Liver (tissue), 9 donors: ENCODE measurements around the gene DDX55. TPM values are rescaled to one million over a fixed set of nuclear protein-coding genes. Genes with fewer than 3 reads are reported as not detected.
"Not testable (repeated sequence)": the region's sequence is repeated elsewhere in the genome, so short reads cannot be mapped to it uniquely, and the experiment has no call there.

Source experiments
- DNase-seq: peaks from one replicate; pipeline ENCODE4 v3.0.0-alpha.2; 2017; ENCODE audit warnings: low spot score
- H3K27ac ChIP-seq, 2 donors: one replicate each; pipeline ENCODE4 v1.7.0; 2013; ENCODE audit warnings: inconsistent platforms in 2 of 2, low read length in 2 of 2, control low read depth in 1 of 2, low read depth in 1 of 2, mild to moderate bottlenecking in 1 of 2
- H3K27me3 ChIP-seq, 4 donors: one replicate each; pipeline versions ENCODE4 v1.6.1 to v1.7.0; 2013; ENCODE audit warnings: low read length in 3 of 4, inconsistent platforms in 1 of 4, mild to moderate bottlenecking in 1 of 4, moderate library complexity in 1 of 4; ENCODE audit not compliant: control insufficient read depth in 4 of 4, insufficient read depth in 4 of 4
- H3K36me3 ChIP-seq, 4 donors: one replicate each; pipeline versions ENCODE4 v1.6.1 to v1.7.0; 2013; ENCODE audit warnings: low read length in 3 of 4, mild to moderate bottlenecking in 3 of 4, low read depth in 1 of 4, moderate library complexity in 1 of 4; ENCODE audit not compliant: control insufficient read depth in 4 of 4, insufficient read depth in 3 of 4
- H3K4me1 ChIP-seq, 4 donors: one replicate each; pipeline versions ENCODE4 v1.6.1 to v1.7.0; 2013; ENCODE audit warnings: low read length in 3 of 4, mild to moderate bottlenecking in 3 of 4, moderate library complexity in 1 of 4; ENCODE audit not compliant: control insufficient read depth in 4 of 4, insufficient read depth in 4 of 4
- H3K4me3 ChIP-seq, 3 donors: one replicate each; pipeline versions ENCODE4 v1.6.1 to v1.7.0; 2013; ENCODE audit warnings: low read length in 3 of 3, control low read depth in 1 of 3, low read depth in 1 of 3, mild to moderate bottlenecking in 1 of 3
- H3K9ac ChIP-seq, 2 donors: one replicate each; pipeline ENCODE4 v1.7.0; 2013; ENCODE audit warnings: low read length in 2 of 2, mild to moderate bottlenecking in 2 of 2, moderate library complexity in 2 of 2, control low read depth in 1 of 2, low read depth in 1 of 2
- H3K9me3 ChIP-seq, 4 donors: one replicate each; pipeline versions ENCODE4 v1.6.1 to v1.7.0; 2013; ENCODE audit warnings: low read length in 3 of 4; ENCODE audit not compliant: control insufficient read depth in 4 of 4
- ATF3 ChIP-seq: IDR thresholded peaks from 2 replicates; pipeline ENCODE4 v1.6.1; 2016; ENCODE audit warnings: antibody characterized with exemption
- CTCF ChIP-seq: fragments of 150-350 bp; IDR thresholded peaks from 2 replicates; pipeline ENCODE4 v1.5.1; 2017; ENCODE audit warnings: improper control_type of control experiment, low read depth, low read length; ENCODE audit not compliant: missing input control
- EGR1 ChIP-seq, 2 donors: IDR thresholded peaks; 2 replicates each; pipeline ENCODE4 v1.6.1; 2016 to 2018; ENCODE audit warnings: antibody characterized with exemption in 2 of 2, low read depth in 2 of 2
- FOXA1 ChIP-seq: IDR thresholded peaks from 2 replicates; pipeline ENCODE4 v1.6.1; 2016; ENCODE audit warnings: antibody characterized with exemption
- FOXA2 ChIP-seq: IDR thresholded peaks from 2 replicates; pipeline ENCODE4 v1.6.1; 2016; ENCODE audit warnings: antibody characterized with exemption
- GABPA ChIP-seq, 2 donors: IDR thresholded peaks in 1 of 2; conservative IDR thresholded peaks in 1 of 2; 2 replicates each; pipeline ENCODE4 v1.6.1; 2016; ENCODE audit warnings: antibody characterized with exemption in 2 of 2, mild to moderate bottlenecking in 1 of 2, moderate library complexity in 1 of 2
- HNF4A ChIP-seq, 2 donors: conservative IDR thresholded peaks; 2 replicates each; pipeline ENCODE4 v1.6.1; 2016; ENCODE audit warnings: antibody characterized with exemption in 2 of 2, mild to moderate bottlenecking in 2 of 2
- HNF4G ChIP-seq: IDR thresholded peaks from 2 replicates; pipeline ENCODE4 v1.6.1; 2016; ENCODE audit warnings: antibody characterized with exemption
- JUND ChIP-seq, 2 donors: IDR thresholded peaks; 2 replicates each; pipeline ENCODE4 v1.6.1; 2016; ENCODE audit warnings: antibody characterized with exemption in 2 of 2
- MAX ChIP-seq: IDR thresholded peaks from 2 replicates; pipeline ENCODE4 v1.6.1; 2016; ENCODE audit warnings: antibody characterized with exemption
- NR2F2 ChIP-seq: IDR thresholded peaks from 2 replicates; pipeline ENCODE4 v1.6.1; 2016; ENCODE audit warnings: antibody characterized with exemption
- RAD21 ChIP-seq, 2 donors: IDR thresholded peaks; 2 replicates each; pipeline ENCODE4 v1.6.1; 2016; ENCODE audit warnings: antibody characterized with exemption in 2 of 2, mild to moderate bottlenecking in 2 of 2
- REST ChIP-seq: IDR thresholded peaks from 2 replicates; pipeline ENCODE4 v1.6.1; 2016; ENCODE audit warnings: antibody characterized with exemption, mild to moderate bottlenecking
- RXRA ChIP-seq, 2 donors: IDR thresholded peaks; 2 replicates each; pipeline ENCODE4 v1.6.1; 2017 to 2018; ENCODE audit warnings: antibody characterized with exemption in 2 of 2, mild to moderate bottlenecking in 1 of 2
- SP1 ChIP-seq: IDR thresholded peaks from 2 replicates; pipeline ENCODE4 v1.6.1; 2018; ENCODE audit warnings: antibody characterized with exemption, mild to moderate bottlenecking
- TAF1 ChIP-seq: conservative IDR thresholded peaks from 2 replicates; pipeline ENCODE4 v1.6.1; 2016; ENCODE audit warnings: antibody characterized with exemption, mild to moderate bottlenecking
- YY1 ChIP-seq: IDR thresholded peaks from 2 replicates; pipeline ENCODE4 v1.6.1; 2016; ENCODE audit warnings: antibody characterized with exemption, mild to moderate bottlenecking
- ZBTB33 ChIP-seq: IDR thresholded peaks from 2 replicates; pipeline ENCODE4 v1.6.1; 2016; ENCODE audit warnings: antibody characterized with exemption
- WGBS: extraction: QIAGEN DNeasy Blood & Tissue Kit; methylation state at CpG from one replicate; pipeline ENCODE4 v1.1.7; 2013; 5-methylcytosine and 5-hydroxymethylcytosine counted together
- polyA plus RNA-seq, 2 donors: library from polyadenylated mRNA; stranded (reverse) in 1 of 2; unstranded in 1 of 2; fragments of 200-250 nt in 1 of 2; fragments of >200 nt in 1 of 2; fragmentation: Nextera tagmentation in 1 of 2; extraction: Ambion mirVana in 1 of 2; gene quantifications; one replicate each; pipeline versions ENCODE4 v1.2.1 to v1.2.3, GENCODE V29; 2013 to 2015
- total RNA-seq, 2 donors: library from RNA; depleted of rRNA; stranded (reverse); fragments of >200 nt; gene quantifications; one replicate each; pipeline ENCODE4 v1.2.3, GENCODE V29; 2014
- donor health status: healthy.
- donor health status: healthy.
- donor health status: healthy.
- donor health status: healthy.
- donor health status: healthy.

DDX55 gene
- total RNA-seq (10 to 100 TPM in 1 of 2 donors, 1 to 10 TPM in 1; 8.1 to 13.4 TPM), polyA plus RNA-seq (10 to 100 TPM in 1 of 2 donors, 1 to 10 TPM in 1; 6.9 to 11.2 TPM)

GRCh38 chr12:123601602-123602489 lies at the start of gene DDX55:
Gene DDX55 (plus strand): TSS chr12:123602099. CDS start chr12:123602149, 50 bp downstream.
- H3K9ac ChIP-seq = peak within 1 kb of the TSS; percentile 68 to 94
- H3K36me3 ChIP-seq = peaks cover 0 to 32% (median 22%) of the 10 kb centered on the region in 4 donors
- peak within 1 kb of the TSS; percentile 97 to 98 (median 98) for H3K4me3 ChIP-seq
- TF ChIP-seq REST = no peak
- TF ChIP-seq YY1 = peak; percentile 86
- no peak for TF ChIP-seq FOXA1
- TF ChIP-seq RXRA (IDR thresholded peaks at IDR 0.05) = no peak
- no peak for TF ChIP-seq ATF3
- TF ChIP-seq ZBTB33 = no peak
- TF ChIP-seq TAF1 = no peak
- TF ChIP-seq FOXA2 = no peak
- TF ChIP-seq EGR1 (IDR thresholded peaks at IDR 0.05; ENCODE audit: low read depth in 2 of 2) = no peak
- peak; percentile 68 to 72 for TF ChIP-seq RAD21 (IDR thresholded peaks at IDR 0.05)
- no peak for TF ChIP-seq HNF4G
- TF ChIP-seq MAX = no peak
- no peak for TF ChIP-seq JUND (IDR thresholded peaks at IDR 0.05)
- TF ChIP-seq NR2F2 = no peak
- TF ChIP-seq HNF4A (conservative IDR thresholded peaks at IDR 0.05) = peak; percentile 17 to 33
- peak; percentile 12 for TF ChIP-seq SP1
- TF ChIP-seq GABPA (IDR thresholded peaks at IDR 0.05 in 1 of 2, conservative IDR thresholded peaks at IDR 0.05 in 1 of 2) = peak; percentile 92 to 98
- TF ChIP-seq CTCF = peak; percentile 26
- peak; percentile 87 for DNase-seq
- H3K4me1 ChIP-seq = peaks cover 0 to 17% (median 11%) of the 10 kb centered on the region in 4 donors
- peak within 1 kb of the TSS; percentile 85 to 90 for H3K27ac ChIP-seq
- WGBS = under 1% methylated on average over 81 of the region's 81 CpGs
- no peaks in the 10 kb centered on the region for H3K9me3 ChIP-seq
- no peaks in the 10 kb centered on the region for H3K27me3 ChIP-seq

- DNase-seq, H3K9me3 ChIP-seq, H3K9ac ChIP-seq, H3K4me3 ChIP-seq, H3K36me3 ChIP-seq, H3K27me3 ChIP-seq, H3K4me1 ChIP-seq, H3K27ac ChIP-seq: not testable (repeated sequence)
- WGBS = 64% methylated on average over 2 of the region's 2 CpGs
These were observed 47.8 kb upstream of the DDX55 start for GRCh38 chr12:123554136-123554535.

- not testable (repeated sequence) for H3K27ac ChIP-seq, H3K9me3 ChIP-seq, H3K9ac ChIP-seq, H3K4me1 ChIP-seq, DNase-seq, H3K27me3 ChIP-seq, H3K36me3 ChIP-seq, H3K4me3 ChIP-seq
- 81% methylated on average over 5 of the region's 5 CpGs for whole genome bisulfite sequencing
These were observed 47.1 kb upstream of the DDX55 start for GRCh38 chr12:123554843-123555242.
